ENCODE measurements around the gene PIEZO2.

DNA sequence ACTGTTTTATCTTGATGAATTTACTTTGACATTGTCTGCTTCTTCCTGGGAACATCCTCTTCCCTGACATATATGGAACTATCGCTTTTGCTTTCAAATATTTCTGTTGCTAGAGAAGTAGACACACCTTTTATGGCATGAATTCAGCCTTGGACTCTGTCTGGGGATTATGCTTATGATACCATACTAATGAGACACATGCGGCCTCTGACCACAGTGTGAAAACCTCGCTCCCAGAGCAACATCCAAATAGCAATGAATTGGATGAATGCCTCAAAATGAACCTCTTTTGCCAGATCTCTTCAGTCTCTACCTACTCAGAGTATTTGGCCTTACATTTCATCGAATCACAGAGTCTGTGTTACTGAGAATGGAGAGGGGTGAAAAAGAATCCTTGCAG is 70.9 kb downstream of the PIEZO2 start:
- TF ChIP-seq ZNF274 (IDR thresholded peaks at IDR 0.05; ENCODE audit: low read depth, low read length) (no peak), SUZ12 (IDR thresholded peaks at IDR 0.05; ENCODE audit: extremely low read depth, insufficient read depth, insufficient read length) (no peak), YY1 (IDR thresholded peaks at IDR 0.05; ENCODE audit: insufficient read depth, insufficient read length) (no peak)

Data from NT2/D1 (cell line).